Ovary (tissue), 3 donors: ENCODE results near the gene COL13A1.

Experiments
- CTCF ChIP-seq, 3 donors: fragments of 450-650 bp in 2 of 3; fragments of 200-600 bp in 1 of 3; IDR thresholded peaks; one replicate each; pipeline versions ENCODE4 v1.5.1 to v1.8.0; 2016 to 2022; ENCODE audit warnings: antibody characterized with exemption in 3 of 3, mild to moderate bottlenecking in 1 of 3
- EP300 ChIP-seq: sonication (generic); formaldehyde crosslinking; IDR thresholded peaks from one replicate; pipeline ENCODE4 v1.6.1; 2017; ENCODE audit warnings: antibody characterized with exemption
- POLR2A ChIP-seq: fragments of 450-650 bp; IDR thresholded peaks from one replicate; pipeline ENCODE4 v1.6.1; 2017; ENCODE audit warnings: antibody characterized with exemption, mild to moderate bottlenecking, moderate library complexity
- donor health status: DM: no; HTN: no; CAD: no.

- TF ChIP-seq CTCF (IDR thresholded peaks at IDR 0.05) (no peak), POLR2A (no peak), EP300 (no peak)
These were observed 114.4 kb downstream of the COL13A1 start for GRCh38 chr10:69916118-69916517.
